GM23338 (cell line): ENCODE results near the gene PTBP3. TPM values are rescaled to one million over a fixed set of nuclear protein-coding genes. Genes with fewer than 3 reads are reported as not detected.

Source experiments
- ATAC-seq: fragments of 200-7000 bp; cut with Tn5 transposase; 3 replicates; pipeline ENCODE4 v1.9.1; 2020
- DNase-seq: peaks from one replicate; pipeline ENCODE4 v3.0.0-alpha.2; 2015; ENCODE audit warnings: low spot score
- H2AFZ ChIP-seq: fragments of 200-600 bp; sonication (generic); 2 replicates; pipeline ENCODE4 v1.8.0; 2016; ENCODE audit warnings: antibody characterized with exemption, mild to moderate bottlenecking, moderate library complexity
- H3F3A ChIP-seq: fragments of 200-600 bp; sonication (generic); replicated peaks from 2 replicates; pipeline ENCODE4 v1.8.0; 2017; ENCODE audit warnings: antibody characterized with exemption, mixed run types, low read depth
- H3K27ac ChIP-seq: fragments of 200-600 bp; sonication (generic); 2 replicates; pipeline ENCODE4 v1.6.1; 2016; ENCODE audit warnings: low read depth
- H3K27me3 ChIP-seq: fragments of 200-600 bp; sonication (generic); 2 replicates; pipeline ENCODE4 v1.8.0; 2016; ENCODE audit warnings: mild to moderate bottlenecking, mixed run types, moderate library complexity; ENCODE audit not compliant: insufficient read depth
- H3K36me3 ChIP-seq: fragments of 200-600 bp; sonication (generic); 2 replicates; pipeline ENCODE4 v1.8.0; 2016; ENCODE audit warnings: mild to moderate bottlenecking; ENCODE audit not compliant: insufficient read depth
- H3K4me1 ChIP-seq: fragments of 200-600 bp; sonication (generic); 2 replicates; pipeline ENCODE4 v1.8.0; 2016; ENCODE audit warnings: mild to moderate bottlenecking, moderate library complexity; ENCODE audit not compliant: insufficient read depth
- H3K4me2 ChIP-seq: fragments of 200-600 bp; sonication (generic); 2 replicates; pipeline ENCODE4 v1.7.1; 2017; ENCODE audit warnings: mixed run types
- H3K4me3 ChIP-seq: fragments of 200-600 bp; sonication (generic); 2 replicates; pipeline ENCODE4 v1.6.1; 2016; ENCODE audit warnings: mixed run types
- H3K79me2 ChIP-seq: fragments of 200-600 bp; sonication (generic); replicated peaks from 2 replicates; pipeline ENCODE4 v1.8.0; 2017; ENCODE audit warnings: mild to moderate bottlenecking; ENCODE audit not compliant: insufficient read depth
- H3K9me2 ChIP-seq: fragments of 200-600 bp; sonication (generic); 2 replicates; pipeline ENCODE4 v1.8.0; 2017; ENCODE audit not compliant: insufficient read depth
- H4K20me1 ChIP-seq: fragments of 200-600 bp; sonication (generic); replicated peaks from 2 replicates; pipeline ENCODE4 v1.8.0; 2017; ENCODE audit warnings: mild to moderate bottlenecking; ENCODE audit not compliant: insufficient read depth
- H3K27ac Mint-ChIP-seq: 2 replicates; pipeline ENCODE4 v1.8.0; 2020; ENCODE audit warnings: inconsistent platforms, mild to moderate bottlenecking, moderate library complexity, mixed read lengths
- H3K27me3 Mint-ChIP-seq: 3 replicates; pipeline ENCODE4 v1.8.0; 2022; ENCODE audit warnings: low read depth, mild to moderate bottlenecking, moderate library complexity, mixed read lengths, inconsistent platforms; ENCODE audit not compliant: insufficient read depth, poor library complexity
- H3K36me3 Mint-ChIP-seq: 3 replicates; pipeline ENCODE4 v1.8.0; 2021; ENCODE audit warnings: low read depth, mild to moderate bottlenecking, inconsistent platforms, moderate library complexity, mixed read lengths
- H3K4me1 Mint-ChIP-seq: 3 replicates; pipeline ENCODE4 v1.8.0; 2020; ENCODE audit warnings: mild to moderate bottlenecking, inconsistent platforms, mixed read lengths
- H3K4me3 Mint-ChIP-seq: 3 replicates; pipeline ENCODE4 v1.8.0; 2021; ENCODE audit warnings: moderate library complexity, mild to moderate bottlenecking, inconsistent platforms, mixed read lengths
- H3K9me3 Mint-ChIP-seq: 3 replicates; pipeline ENCODE4 v1.8.0; 2020; ENCODE audit warnings: moderate library complexity, mild to moderate bottlenecking, inconsistent platforms, mixed read lengths
- CREB1 ChIP-seq: fragments of 250-450 bp; sonication (Bioruptor Pico); IDR thresholded peaks from 2 replicates; pipeline ENCODE4 v1.5.0; 2020; ENCODE audit warnings: low read depth, mild to moderate bottlenecking, moderate library complexity
- CTCF ChIP-seq, 2 experiments: fragments of 200-600 bp in 1 of 2; sonication (generic) in 1 of 2; conservative IDR thresholded peaks; 2 replicates each; pipeline versions ENCODE4 v1.5.1 to v1.6.1; 2016 to 2017; ENCODE audit warnings: antibody characterized with exemption in 2 of 2, low read depth in 2 of 2, mild to moderate bottlenecking in 2 of 2, moderate library complexity in 1 of 2
- EZH2 ChIP-seq: fragments of 200-600 bp; sonication (generic); IDR thresholded peaks from one replicate; pipeline ENCODE4 v1.8.0; 2017; ENCODE audit warnings: antibody characterized with exemption, mild to moderate bottlenecking, low read depth; ENCODE audit not compliant: unreplicated experiment
- EZH2phosphoT487 ChIP-seq: fragments of 200-600 bp; sonication (generic); IDR thresholded peaks from one replicate; pipeline ENCODE4 v1.8.1; 2018; ENCODE audit warnings: antibody characterized with exemption; ENCODE audit not compliant: unreplicated experiment
- JUNB ChIP-seq: IDR thresholded peaks from one replicate; pipeline ENCODE4 v1.6.1; 2016; ENCODE audit warnings: antibody characterized with exemption; ENCODE audit not compliant: unreplicated experiment
- POLR2AphosphoS5 ChIP-seq: IDR thresholded peaks from 2 replicates; pipeline ENCODE4 v1.6.1; 2016; ENCODE audit warnings: antibody characterized with exemption, low read depth
- REST ChIP-seq: IDR thresholded peaks from one replicate; pipeline ENCODE4 v1.6.1; 2018; ENCODE audit warnings: antibody characterized with exemption; ENCODE audit not compliant: unreplicated experiment
- ZNF114 ChIP-seq: fragments of 250-450 bp; sonication (Bioruptor Pico); IDR thresholded peaks from 2 replicates; pipeline ENCODE4 v1.5.0; 2020; ENCODE audit warnings: mild to moderate bottlenecking, moderate library complexity
- long read RNA-seq: library from polyadenylated mRNA; unstranded; transcript quantifications from one replicate; pipeline ENCODE4 v2.0.0, GENCODE V29; 2020; ENCODE audit not compliant: unreplicated experiment
- polyA plus RNA-seq: library from polyadenylated mRNA; unstranded; fragments of >200 nt; fragmentation: Nextera tagmentation; extraction: Ambion mirVana; gene quantifications from 2 replicates; pipeline ENCODE4 v1.2.1, GENCODE V29; 2016
- total RNA-seq: library from RNA; depleted of rRNA; stranded (reverse); fragments of >200 nt; shearing (Covaris generic); gene quantifications from 2 replicates; pipeline ENCODE4 v1.2.3, GENCODE V29; 2014; rRNA removed
- TF ChIP-seq, protein P1 (sequence below): IDR thresholded peaks from 2 replicates; pipeline ENCODE4 v1.6.1; 2016; ENCODE audit warnings: antibody characterized with exemption

PTBP3 gene
- 91.5 and 92.9 TPM in 2 replicates for total RNA-seq
- 17.4 and 20.0 TPM in 2 replicates for polyA plus RNA-seq
- long read RNA-seq, full-length matches to known transcripts, result 5 of 10 reads
- long read RNA-seq, partial matches to known transcripts, result 0 of 10 reads
- long read RNA-seq, other reads (novel, unspliced or antisense), result 5 of 10 reads

GRCh38 chr9:112332977-112333638, at the start of gene PTBP3:
Gene PTBP3 (minus strand): TSS chr9:112333619. CDS start chr9:112297865, 35,754 bp downstream.
- TF ChIP-seq POLR2AphosphoS5, result peak; percentile 71
- no peak for TF ChIP-seq EZH2phosphoT487
- Histone ChIP-seq H3K79me2 (peaks cover 46% of the 10 kb centered on the region), H3K4me3 (peak within 1 kb of the TSS; percentile 82), H4K20me1 (peaks cover 4% of the 10 kb centered on the region), H3K36me3 (no peaks in the 10 kb centered on the region), H3K27ac (peak within 1 kb of the TSS; percentile 91), H3K9me2 (no peaks in the 10 kb centered on the region), H3F3A (no peaks in the 10 kb centered on the region; the same call in 1 of the 2 replicates), H3K27me3 (no peaks in the 10 kb centered on the region), H3K4me2 (peak within 1 kb of the TSS; percentile 76), H3K4me1 (peaks cover 25% of the 10 kb centered on the region), H2AFZ (peak within 1 kb of the TSS; percentile 78)
- peaks cover 22% of the 10 kb centered on the region for H3K4me1 Mint-ChIP-seq
- peak within 1 kb of the TSS; percentile 98 for H3K27ac Mint-ChIP-seq
- H3K4me3 Mint-ChIP-seq, result peak within 1 kb of the TSS; percentile 98
- DNase-seq (peak; percentile 76), ATAC-seq (peak; percentile 82)
- peaks cover 6% of the 10 kb centered on the region; the same call in 2 of the 3 replicates for H3K36me3 Mint-ChIP-seq
- H3K9me3 Mint-ChIP-seq, result no peaks in the 10 kb centered on the region
- H3K27me3 Mint-ChIP-seq, result peaks cover 2% of the 10 kb centered on the region

- H3K9me2 ChIP-seq, result no peaks in the 10 kb centered on the region
- no peak overlapping the region for H3K4me2 ChIP-seq
- H3K27ac Mint-ChIP-seq, result no peak overlapping the region
- H2AFZ ChIP-seq, result no peak overlapping the region
- DNase-seq, result no peak
- H3F3A ChIP-seq, result peaks cover 10% of the 10 kb centered on the region
- no peak overlapping the region for H3K4me3 ChIP-seq
- no peaks in the 10 kb centered on the region for H3K27me3 ChIP-seq
- H3K36me3 ChIP-seq, result no peaks in the 10 kb centered on the region
- ATAC-seq, result no peak
- no peaks in the 10 kb centered on the region for H3K9me3 Mint-ChIP-seq
- no peaks in the 10 kb centered on the region for H3K36me3 Mint-ChIP-seq
- H3K4me1 ChIP-seq, result peaks cover 9% of the 10 kb centered on the region
- H3K27me3 Mint-ChIP-seq, result peaks cover 10% of the 10 kb centered on the region
- H3K4me1 Mint-ChIP-seq, result peaks cover 20% of the 10 kb centered on the region
- peaks cover 3% of the 10 kb centered on the region; the same call in 1 of the 2 replicates for H4K20me1 ChIP-seq
- no peak overlapping the region for H3K27ac ChIP-seq
- H3K79me2 ChIP-seq, result peaks cover 27% of the 10 kb centered on the region
- H3K4me3 Mint-ChIP-seq, result no peak overlapping the region
- TF ChIP-seq POLR2AphosphoS5 (no peak), EZH2 (no peak), CTCF (conservative IDR thresholded peaks at IDR 0.05; ENCODE audit: low read depth in 2 of 2) (no peak), JUNB (no peak), REST (no peak), ZNF114 (no peak), CREB1 (CRISPR knock-in tag) (no peak)
- TF ChIP-seq, protein P1, sequence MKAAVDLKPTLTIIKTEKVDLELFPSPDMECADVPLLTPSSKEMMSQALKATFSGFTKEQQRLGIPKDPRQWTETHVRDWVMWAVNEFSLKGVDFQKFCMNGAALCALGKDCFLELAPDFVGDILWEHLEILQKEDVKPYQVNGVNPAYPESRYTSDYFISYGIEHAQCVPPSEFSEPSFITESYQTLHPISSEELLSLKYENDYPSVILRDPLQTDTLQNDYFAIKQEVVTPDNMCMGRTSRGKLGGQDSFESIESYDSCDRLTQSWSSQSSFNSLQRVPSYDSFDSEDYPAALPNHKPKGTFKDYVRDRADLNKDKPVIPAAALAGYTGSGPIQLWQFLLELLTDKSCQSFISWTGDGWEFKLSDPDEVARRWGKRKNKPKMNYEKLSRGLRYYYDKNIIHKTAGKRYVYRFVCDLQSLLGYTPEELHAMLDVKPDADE, result no peak
Observed at GRCh38 chr9:112382501-112383364, 49.3 kb upstream of the PTBP3 start.
